GM19240 (cell line): ENCODE measurements around the gene IMPG2.

Source experiments
- DNase-seq: peaks from one replicate; pipeline ENCODE4 v3.0.0; 2011; ENCODE audit warnings: low spot score; ENCODE audit not compliant: insufficient read length

Gene IMPG2

GRCh38 chr3:101184111-101184510 lies 136.3 kb downstream of the IMPG2 start:
- no peak for DNase-seq

GRCh38 chr3:101183151-101183550 lies 137.2 kb downstream of the IMPG2 start:
- no peak for DNase-seq

GRCh38 chr3:101182734-101183133 lies 137.6 kb downstream of the IMPG2 start:
- no peak for DNase-seq

GRCh38 chr3:101181801-101182200 lies 138.6 kb downstream of the IMPG2 start:
- no peak for DNase-seq

- no peak for DNase-seq
Measured at GRCh38 chr3:101179637-101180036, 140.7 kb downstream of the IMPG2 start.

GRCh38 chr3:101177577-101177976 lies 142.8 kb downstream of the IMPG2 start:
- DNase-seq: no peak
